Measurements from ENCODE around the gene TNFAIP3.

TNFAIP3 gene

GRCh38 chr6:137904822-137905617, 38.0 kb downstream of the TNFAIP3 start:
- DNase-seq: no peak

GRCh38 chr6:137906020-137906472, 39.0 kb downstream of the TNFAIP3 start:
- DNase-seq: no peak

GRCh38 chr6:137907170-137907569, 40.1 kb downstream of the TNFAIP3 start:
- DNase-seq: no peak

GRCh38 chr6:137909533-137909932, 42.5 kb downstream of the TNFAIP3 start:
- DNase-seq: no peak

GRCh38 chr6:137910424-137910834, 43.4 kb downstream of the TNFAIP3 start:
- no peak for DNase-seq

- no peak for DNase-seq
Measured at GRCh38 chr6:137910843-137911456, 43.9 kb downstream of the TNFAIP3 start.

GRCh38 chr6:137911675-137912191, 44.7 kb downstream of the TNFAIP3 start:
- no peak for DNase-seq

- DNase-seq: no peak
Measured at GRCh38 chr6:137912813-137913212, 45.8 kb downstream of the TNFAIP3 start.

GRCh38 chr6:137913434-137913833, 46.4 kb downstream of the TNFAIP3 start:
- DNase-seq: no peak

- DNase-seq: no peak
Measured at GRCh38 chr6:137913996-137914529, 47.0 kb downstream of the TNFAIP3 start.

- DNase-seq: no peak
Measured at GRCh38 chr6:137914530-137915193, 47.6 kb downstream of the TNFAIP3 start.

- DNase-seq: no peak
Measured at GRCh38 chr6:137915790-137916189, 48.7 kb downstream of the TNFAIP3 start.

GRCh38 chr6:137917551-137918325, 50.7 kb downstream of the TNFAIP3 start:
- DNase-seq: no peak

GRCh38 chr6:137919502-137919823, 52.4 kb downstream of the TNFAIP3 start:
- DNase-seq: no peak

GRCh38 chr6:137919837-137920730, 53.0 kb downstream of the TNFAIP3 start:
- DNase-seq: no peak

- no peak for DNase-seq
Measured at GRCh38 chr6:137921823-137922222, 54.8 kb downstream of the TNFAIP3 start.

- no peak for DNase-seq
Measured at GRCh38 chr6:137923866-137924653, 57.0 kb downstream of the TNFAIP3 start.

GRCh38 chr6:137925141-137925698, 58.2 kb downstream of the TNFAIP3 start:
- no peak for DNase-seq

- DNase-seq: no peak
Measured at GRCh38 chr6:137926207-137926731, 59.2 kb downstream of the TNFAIP3 start.

GRCh38 chr6:137926985-137927384, 59.9 kb downstream of the TNFAIP3 start:
- DNase-seq: no peak
